Ovary (tissue), 9 donors: ENCODE measurements around the gene PTPRG. TPM values are rescaled to one million over a fixed set of nuclear protein-coding genes. Genes with fewer than 3 reads are reported as not detected.

ENCODE experiments used
- DNase-seq, 5 donors: peaks; one replicate each; pipeline ENCODE4 v3.0.0-alpha.2; 2019 to 2020
- H3K27ac ChIP-seq, 2 donors: fragments of 200-600 bp; one replicate each; pipeline versions ENCODE4 v1.5.1 to v1.8.0; 2019 to 2022
- H3K27me3 ChIP-seq: fragments of 200-600 bp; one replicate; pipeline ENCODE4 v1.8.0; 2022
- H3K36me3 ChIP-seq: fragments of 200-600 bp; sonication (generic); one replicate; pipeline ENCODE4 v1.5.1; 2019
- H3K4me1 ChIP-seq: one replicate; pipeline ENCODE4 v1.8.1; 2013; ENCODE audit warnings: mild to moderate bottlenecking, moderate library complexity; ENCODE audit not compliant: insufficient read depth
- H3K4me3 ChIP-seq: fragments of 200-600 bp; sonication (generic); one replicate; pipeline ENCODE4 v1.5.1; 2017
- H3K9me3 ChIP-seq, 2 donors: fragments of 200-600 bp in 1 of 2; sonication (generic) in 1 of 2; one replicate each; pipeline versions ENCODE4 v1.5.1 to v1.8.1; 2013 to 2019; ENCODE audit warnings: mild to moderate bottlenecking in 1 of 2, moderate library complexity in 1 of 2
- EP300 ChIP-seq: sonication (generic); formaldehyde crosslinking; IDR thresholded peaks from one replicate; pipeline ENCODE4 v1.6.1; 2017; ENCODE audit warnings: antibody characterized with exemption
- POLR2A ChIP-seq: fragments of 450-650 bp; IDR thresholded peaks from one replicate; pipeline ENCODE4 v1.6.1; 2017; ENCODE audit warnings: antibody characterized with exemption, mild to moderate bottlenecking, moderate library complexity
- WGBS, 3 donors: extraction: QIAGEN DNeasy Blood & Tissue Kit in 1 of 3; methylation state at CpG; one replicate each; pipeline versions ENCODE4 v1.1.5 to v1.1.7; 2013 to 2017; 5-methylcytosine and 5-hydroxymethylcytosine counted together
- intact Hi-C, 4 donors: fragments of 100-400 bp; cut with DNase I; formaldehyde crosslinking; loops; one replicate each; pipeline versions ENCODE4 v1.11.0 to v1.15.1; 2022 to 2023
- polyA plus RNA-seq, 2 donors: library from polyadenylated mRNA; stranded (reverse); fragments of 200-250 nt in 1 of 2; fragments of 350-450 nt in 1 of 2; fragmentation: Illumina TruSeq in 1 of 2; extraction: RNeasy Lipid Tissue Mini Kit (QIAGEN cat#74804) in 1 of 2; gene quantifications; one replicate each; pipeline ENCODE4 v1.2.3, GENCODE V29; 2013 to 2014
- total RNA-seq, 7 donors: library from RNA; depleted of rRNA in 2 of 7; stranded (reverse); fragments of >200 nt in 2 of 7; fragmentation: NEBNext Ultra II Directional in 3 of 7; extraction: Animal tissue kit (Norgen Biotek cat#: 25700) in 3 of 7; gene quantifications; one replicate each; pipeline versions ENCODE4 v1.1.0 to v1.2.4, GENCODE V29; 2016 to 2023
- TF ChIP-seq, protein P1 (sequence below), 3 donors: fragments of 450-650 bp in 2 of 3; fragments of 200-600 bp in 1 of 3; IDR thresholded peaks; one replicate each; pipeline versions ENCODE4 v1.5.1 to v1.8.0; 2016 to 2022; ENCODE audit warnings: antibody characterized with exemption in 3 of 3, mild to moderate bottlenecking in 1 of 3
- donor health status: DM: no; HTN: no; CAD: no; lungs with moderate emphysema.
- donor health status: DM: no; HTN: no; CAD: no.
- donor health status: Bipolar disorder and iron deficiency.
- donor health status: DM: yes; HTN: yes; CAD: no.
- donor health status: DM: no; HTN: no; CAD: no.
- donor health status: DM: yes; HTN: yes; CAD: no.

PTPRG gene
- total and polyA plus RNA-seq, 9 donors: 18.2 to 87.9 (median 47.7) TPM

- intact Hi-C loops: no loop called here
- Histone ChIP-seq H3K27ac (no peak overlapping the region), H3K27me3 (no peaks in the 10 kb centered on the region), H3K9me3 (no peaks in the 10 kb centered on the region), H3K4me1 (no peaks in the 10 kb centered on the region), H3K4me3 (no peak overlapping the region), H3K36me3 (no peaks in the 10 kb centered on the region)
- no peak for DNase-seq
- TF ChIP-seq, protein P1, sequence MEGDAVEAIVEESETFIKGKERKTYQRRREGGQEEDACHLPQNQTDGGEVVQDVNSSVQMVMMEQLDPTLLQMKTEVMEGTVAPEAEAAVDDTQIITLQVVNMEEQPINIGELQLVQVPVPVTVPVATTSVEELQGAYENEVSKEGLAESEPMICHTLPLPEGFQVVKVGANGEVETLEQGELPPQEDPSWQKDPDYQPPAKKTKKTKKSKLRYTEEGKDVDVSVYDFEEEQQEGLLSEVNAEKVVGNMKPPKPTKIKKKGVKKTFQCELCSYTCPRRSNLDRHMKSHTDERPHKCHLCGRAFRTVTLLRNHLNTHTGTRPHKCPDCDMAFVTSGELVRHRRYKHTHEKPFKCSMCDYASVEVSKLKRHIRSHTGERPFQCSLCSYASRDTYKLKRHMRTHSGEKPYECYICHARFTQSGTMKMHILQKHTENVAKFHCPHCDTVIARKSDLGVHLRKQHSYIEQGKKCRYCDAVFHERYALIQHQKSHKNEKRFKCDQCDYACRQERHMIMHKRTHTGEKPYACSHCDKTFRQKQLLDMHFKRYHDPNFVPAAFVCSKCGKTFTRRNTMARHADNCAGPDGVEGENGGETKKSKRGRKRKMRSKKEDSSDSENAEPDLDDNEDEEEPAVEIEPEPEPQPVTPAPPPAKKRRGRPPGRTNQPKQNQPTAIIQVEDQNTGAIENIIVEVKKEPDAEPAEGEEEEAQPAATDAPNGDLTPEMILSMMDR (IDR thresholded peaks at IDR 0.05): no peak
- 25 to 48% (median 27%) methylated on average over 3 of the region's 3 CpGs for WGBS, 3 donors
These were observed 700.4 kb downstream of the PTPRG start for GRCh38 chr3:62261736-62262135.

DNA sequence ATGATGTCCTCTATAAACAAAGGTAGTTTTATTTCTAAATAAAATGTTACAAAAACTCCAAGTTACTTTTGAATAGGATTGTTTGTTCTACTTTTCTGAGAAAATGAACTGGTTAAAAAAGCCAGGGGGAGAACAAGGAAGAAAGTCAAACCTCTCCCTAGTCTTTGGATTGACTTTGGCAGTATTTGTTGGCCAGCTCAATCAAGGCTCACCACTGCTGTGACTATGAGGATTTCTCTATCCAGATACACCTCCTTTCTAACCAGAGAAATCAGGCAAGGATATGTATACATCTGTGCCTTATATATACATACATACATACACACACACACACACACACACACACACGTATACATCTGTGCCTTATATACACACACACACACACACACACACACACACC, 704.2 kb downstream of the PTPRG start:
- Histone ChIP-seq H3K36me3 (no peaks in the 10 kb centered on the region), H3K4me1 (no peaks in the 10 kb centered on the region), H3K4me3 (no peak overlapping the region), H3K27me3 (no peaks in the 10 kb centered on the region), H3K27ac (no peak overlapping the region), H3K9me3 (no peaks in the 10 kb centered on the region)
- no peak for DNase-seq
- TF ChIP-seq POLR2A: no peak
- TF ChIP-seq EP300: no peak
- TF ChIP-seq, protein P1 (IDR thresholded peaks at IDR 0.05): no peak
- intact Hi-C loops: no loop called here
- WGBS, 3 donors: 68 to 82% (median 76%) methylated on average over 1 of the region's 1 CpG

- Histone ChIP-seq H3K27ac (no peak overlapping the region), H3K4me1 (no peaks in the 10 kb centered on the region), H3K9me3 (no peaks in the 10 kb centered on the region), H3K4me3 (no peak overlapping the region), H3K27me3 (no peaks in the 10 kb centered on the region), H3K36me3 (no peaks in the 10 kb centered on the region)
- TF ChIP-seq POLR2A: no peak
- TF ChIP-seq, protein P1 (IDR thresholded peaks at IDR 0.05): no peak
- no peak for TF ChIP-seq EP300
- intact Hi-C loops: no loop called here
- no peak for DNase-seq
These were observed 705.4 kb downstream of the PTPRG start for GRCh38 chr3:62266668-62267283.

- no peak for TF ChIP-seq EP300
- no peak for TF ChIP-seq POLR2A
- TF ChIP-seq, protein P1 (IDR thresholded peaks at IDR 0.05): no peak
- WGBS, 3 donors: 44 to 62% (median 51%) methylated on average over 2 of the region's 2 CpGs
- H3K4me1 ChIP-seq: no peaks in the 10 kb centered on the region
- no peaks in the 10 kb centered on the region for H3K9me3 ChIP-seq
- no peak overlapping the region for H3K4me3 ChIP-seq
- no peaks in the 10 kb centered on the region for H3K27me3 ChIP-seq
- H3K27ac ChIP-seq: no peak overlapping the region
- intact Hi-C loops: no loop called here
- no peak for DNase-seq
- H3K36me3 ChIP-seq: no peaks in the 10 kb centered on the region
These were observed 715.3 kb downstream of the PTPRG start for GRCh38 chr3:62276658-62277180.
